ENCODE results near the gene USP17L11.
"Not testable (repeated sequence)": the region's sequence is repeated elsewhere in the genome, so short reads cannot be mapped to it uniquely, and the experiment has no call there.

DNA sequence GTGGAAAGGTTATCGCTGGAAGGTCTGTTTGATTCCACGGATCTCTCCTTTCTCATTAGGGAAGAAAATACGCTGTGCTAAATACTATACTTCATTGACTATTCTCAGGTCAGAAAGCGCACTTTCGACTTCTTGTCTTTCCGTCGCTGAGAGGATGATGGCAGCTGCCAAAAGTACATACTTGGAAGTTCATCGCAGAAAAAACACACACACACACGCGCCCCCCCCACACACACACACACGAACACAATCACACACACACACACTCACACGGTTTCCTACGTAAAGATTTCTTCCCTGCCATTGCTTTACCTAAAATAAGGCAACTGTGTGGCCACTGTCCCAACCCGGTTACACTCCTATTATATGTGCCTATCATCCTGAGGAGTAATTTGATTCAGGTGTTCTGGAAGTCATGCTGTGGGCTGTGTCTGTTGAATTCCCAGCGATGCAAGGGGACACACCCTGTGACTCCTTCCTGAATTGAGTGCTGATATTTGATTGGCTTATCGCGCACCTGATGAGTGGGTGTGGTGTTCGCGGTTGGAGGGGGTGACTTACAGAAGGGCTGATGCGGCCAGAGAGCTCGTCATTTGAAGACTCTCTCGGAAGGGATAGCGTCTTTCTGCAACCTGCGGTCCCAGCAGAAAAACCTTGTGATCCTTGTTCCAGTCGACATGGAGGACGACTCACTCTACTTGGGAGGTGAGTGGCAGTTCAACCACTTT, 32.9 kb downstream of the USP17L11 start, which contains the start of gene USP17L18:
- not testable (repeated sequence) for TF ChIP-seq JUNB, NR3C1 (IDR thresholded peaks at IDR 0.05)
- TF ChIP-seq, protein P1, sequence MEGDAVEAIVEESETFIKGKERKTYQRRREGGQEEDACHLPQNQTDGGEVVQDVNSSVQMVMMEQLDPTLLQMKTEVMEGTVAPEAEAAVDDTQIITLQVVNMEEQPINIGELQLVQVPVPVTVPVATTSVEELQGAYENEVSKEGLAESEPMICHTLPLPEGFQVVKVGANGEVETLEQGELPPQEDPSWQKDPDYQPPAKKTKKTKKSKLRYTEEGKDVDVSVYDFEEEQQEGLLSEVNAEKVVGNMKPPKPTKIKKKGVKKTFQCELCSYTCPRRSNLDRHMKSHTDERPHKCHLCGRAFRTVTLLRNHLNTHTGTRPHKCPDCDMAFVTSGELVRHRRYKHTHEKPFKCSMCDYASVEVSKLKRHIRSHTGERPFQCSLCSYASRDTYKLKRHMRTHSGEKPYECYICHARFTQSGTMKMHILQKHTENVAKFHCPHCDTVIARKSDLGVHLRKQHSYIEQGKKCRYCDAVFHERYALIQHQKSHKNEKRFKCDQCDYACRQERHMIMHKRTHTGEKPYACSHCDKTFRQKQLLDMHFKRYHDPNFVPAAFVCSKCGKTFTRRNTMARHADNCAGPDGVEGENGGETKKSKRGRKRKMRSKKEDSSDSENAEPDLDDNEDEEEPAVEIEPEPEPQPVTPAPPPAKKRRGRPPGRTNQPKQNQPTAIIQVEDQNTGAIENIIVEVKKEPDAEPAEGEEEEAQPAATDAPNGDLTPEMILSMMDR (IDR thresholded peaks at IDR 0.05) = not testable (repeated sequence)
- TF ChIP-seq, protein P2, sequence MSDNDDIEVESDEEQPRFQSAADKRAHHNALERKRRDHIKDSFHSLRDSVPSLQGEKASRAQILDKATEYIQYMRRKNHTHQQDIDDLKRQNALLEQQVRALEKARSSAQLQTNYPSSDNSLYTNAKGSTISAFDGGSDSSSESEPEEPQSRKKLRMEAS (IDR thresholded peaks at IDR 0.05) = not testable (repeated sequence)
